HG03442 (cell line): ENCODE data around the gene COL12A1.

Experiments
- ATAC-seq: cut with Tn5 transposase; IDR thresholded peaks from one replicate; pipeline ENCODE4 v1.9.1; 2021; ENCODE audit warnings: mild to moderate bottlenecking, moderate library complexity; ENCODE audit not compliant: unreplicated experiment

COL12A1 gene

DNA sequence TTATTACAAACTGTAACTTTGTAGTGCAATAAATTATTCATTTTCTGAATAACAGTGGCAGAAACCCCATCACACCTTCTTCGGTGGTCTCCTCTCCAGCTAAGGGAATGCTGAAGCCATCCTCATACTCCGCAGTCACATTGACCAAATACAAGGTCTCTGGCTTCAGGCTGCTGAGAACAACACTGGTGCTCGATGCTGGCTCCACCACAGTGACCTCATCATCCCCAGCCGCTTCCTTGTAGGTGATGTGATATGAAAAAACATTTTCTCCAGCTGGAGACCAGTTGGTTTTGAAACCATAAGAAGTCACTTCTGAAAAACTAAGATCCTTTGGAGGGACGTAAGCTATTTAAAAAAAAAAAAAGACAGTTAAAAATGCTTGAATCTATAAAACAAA is 25.0 kb downstream of the COL12A1 start:
- ATAC-seq = no peak

DNA sequence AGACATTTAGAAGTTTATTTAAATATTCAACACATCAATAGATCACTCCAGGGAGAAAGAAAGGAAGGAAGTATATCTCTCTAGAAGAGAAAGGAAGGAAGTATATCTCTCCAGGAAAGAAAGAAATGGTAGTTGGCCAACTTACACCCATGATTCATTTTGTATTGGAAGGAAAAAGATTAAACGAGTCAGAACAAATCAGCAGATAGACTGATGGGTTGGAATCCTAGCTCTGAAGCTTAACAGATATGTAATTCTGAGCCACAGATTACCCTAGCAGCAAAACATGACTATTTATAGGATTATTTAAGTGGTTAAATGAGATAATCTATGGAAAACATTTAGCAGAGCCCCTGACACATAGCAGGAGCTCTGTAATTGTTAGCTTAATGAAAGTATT is 27.1 kb downstream of the COL12A1 start:
- ATAC-seq = no peak

DNA sequence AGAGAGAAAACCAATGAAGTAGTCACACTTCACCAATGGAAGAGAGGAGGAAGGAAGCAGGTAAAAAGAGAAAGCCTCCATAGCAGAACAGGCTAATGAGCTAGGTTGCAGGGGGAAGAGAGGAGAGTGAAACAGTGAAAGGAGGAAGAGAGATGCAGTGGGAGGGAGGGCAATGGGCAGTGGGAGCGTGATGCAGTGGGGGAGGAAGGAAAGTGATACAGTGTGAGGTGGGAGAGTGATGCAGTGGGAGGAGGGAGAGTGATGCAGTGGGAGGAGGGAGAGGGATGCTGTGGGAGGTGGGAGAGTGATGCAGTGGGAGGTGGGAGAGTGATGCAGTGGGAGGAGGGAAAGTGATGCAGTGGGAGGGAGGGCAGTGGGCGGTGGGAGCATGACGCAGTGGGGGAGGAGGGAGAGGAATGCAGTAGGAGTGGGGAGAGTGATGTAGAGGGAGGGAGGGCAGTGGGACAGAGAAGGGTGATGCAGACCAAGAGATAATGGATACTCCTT is 29.7 kb downstream of the COL12A1 start:
- ATAC-seq = no peak

DNA sequence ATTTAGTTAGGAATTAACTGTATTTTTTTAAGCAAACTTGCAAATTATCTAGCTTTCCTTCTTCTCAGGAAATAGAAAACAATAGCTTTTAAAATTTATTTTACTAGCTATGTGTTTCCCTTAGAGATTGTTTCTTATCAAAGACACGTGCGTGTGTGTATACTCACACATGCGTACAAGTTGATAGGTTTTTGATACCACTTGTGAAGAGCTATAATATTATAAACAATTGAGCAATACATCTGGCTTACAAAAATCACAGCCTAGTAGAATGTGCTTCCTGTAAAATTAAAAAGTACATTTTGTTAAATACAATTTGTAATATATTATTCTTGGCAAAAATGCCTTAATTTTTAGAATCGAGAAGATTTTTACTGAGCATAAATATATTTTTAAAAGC is 33.9 kb downstream of the COL12A1 start:
- no peak for ATAC-seq

DNA sequence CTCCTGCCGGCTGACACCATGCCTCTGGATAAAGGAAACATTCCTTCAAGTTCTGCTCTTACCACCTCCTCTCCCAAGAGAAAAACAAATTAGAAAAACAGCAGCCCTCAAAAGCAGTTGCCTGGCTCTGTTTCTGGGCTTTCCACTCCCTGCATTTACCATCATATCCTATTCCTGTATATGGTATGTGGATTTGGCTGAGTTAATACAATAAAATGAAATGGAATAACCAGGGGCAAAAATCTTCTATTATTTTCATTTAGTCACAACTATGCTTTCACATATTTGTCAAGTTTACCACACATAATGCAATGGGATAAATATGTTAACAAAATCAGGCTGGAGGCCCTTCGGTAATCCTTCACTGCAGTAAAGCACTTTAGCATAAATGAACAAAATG is 34.3 kb downstream of the COL12A1 start:
- no peak for ATAC-seq

DNA sequence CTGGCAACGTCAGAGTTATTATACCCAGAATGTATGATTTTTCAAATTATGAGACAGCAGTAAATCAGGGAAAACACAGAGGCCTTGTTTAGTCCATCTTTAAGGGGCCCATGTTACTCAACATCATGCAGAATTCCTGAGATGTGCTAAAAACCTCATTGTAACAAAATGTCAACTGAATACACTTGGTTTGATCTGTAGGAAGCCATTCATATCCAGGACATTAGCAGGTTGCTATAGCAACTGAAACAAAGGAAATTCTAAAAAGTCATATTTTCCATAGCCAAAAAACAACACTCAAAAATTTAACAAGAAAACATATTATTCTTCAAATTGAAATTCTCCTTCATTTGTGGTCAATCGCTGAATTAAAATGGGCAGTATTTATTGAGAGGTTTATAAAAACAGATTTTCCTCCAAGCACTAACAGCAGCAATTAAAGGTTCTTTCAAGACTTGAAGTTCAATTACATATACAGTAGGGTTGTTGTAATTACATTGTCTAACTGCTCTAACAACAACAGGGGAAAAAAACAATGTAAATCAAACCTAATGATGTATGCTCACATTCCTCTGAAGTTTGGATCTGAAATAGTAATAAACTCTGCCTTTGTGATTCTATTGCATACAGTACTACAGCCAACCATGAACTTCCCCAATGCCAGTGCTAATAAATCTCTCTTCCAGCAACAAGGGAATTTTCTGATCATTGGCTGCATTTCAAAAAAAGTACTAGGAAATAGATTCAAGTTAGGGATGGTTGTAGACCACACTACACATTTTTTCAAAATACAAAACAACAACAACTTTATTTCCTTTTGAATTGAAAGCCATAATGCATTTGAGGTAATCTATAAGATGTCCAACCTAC is 34.9 kb downstream of the COL12A1 start:
- no peak for ATAC-seq

DNA sequence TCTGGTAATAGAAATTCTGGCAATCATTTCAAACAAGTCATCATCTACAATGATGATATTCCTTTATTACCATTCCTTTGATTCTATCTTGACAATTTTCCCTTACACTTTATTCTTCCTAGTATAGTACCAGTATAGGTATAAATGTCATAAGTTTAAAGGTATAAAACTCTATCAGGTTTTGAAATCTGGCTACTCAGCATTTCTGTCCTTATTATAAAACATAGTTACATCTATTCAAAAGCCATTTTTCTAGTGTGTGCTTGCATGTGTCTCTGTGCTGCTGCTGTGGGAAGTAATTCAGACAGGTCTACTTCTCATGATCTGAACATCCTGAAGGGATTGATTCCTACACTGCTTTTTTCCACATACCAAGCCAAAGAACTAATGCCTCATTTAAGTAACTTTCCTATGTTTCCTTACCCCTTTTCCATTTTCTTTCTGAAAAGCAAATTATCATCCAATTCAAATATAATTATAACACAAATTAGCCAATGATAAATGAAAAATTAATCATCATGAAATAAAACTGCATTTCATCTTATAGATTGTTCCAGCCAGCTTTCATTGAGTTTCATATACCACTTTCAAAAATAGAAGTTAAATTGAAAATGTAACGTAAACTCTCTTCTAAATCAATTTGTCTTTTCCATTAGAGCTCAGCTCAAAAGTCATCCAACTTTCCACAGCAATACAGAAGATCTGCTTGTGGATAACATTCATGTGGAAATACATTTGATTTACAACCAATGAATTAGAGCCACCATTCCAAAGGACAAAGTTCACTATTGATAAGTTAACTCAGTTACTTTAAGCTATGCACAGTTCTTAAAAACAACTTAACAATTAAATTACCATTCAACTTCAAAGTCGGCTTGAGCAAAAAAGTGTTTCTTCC is 35.9 kb downstream of the COL12A1 start:
- no peak for ATAC-seq

DNA sequence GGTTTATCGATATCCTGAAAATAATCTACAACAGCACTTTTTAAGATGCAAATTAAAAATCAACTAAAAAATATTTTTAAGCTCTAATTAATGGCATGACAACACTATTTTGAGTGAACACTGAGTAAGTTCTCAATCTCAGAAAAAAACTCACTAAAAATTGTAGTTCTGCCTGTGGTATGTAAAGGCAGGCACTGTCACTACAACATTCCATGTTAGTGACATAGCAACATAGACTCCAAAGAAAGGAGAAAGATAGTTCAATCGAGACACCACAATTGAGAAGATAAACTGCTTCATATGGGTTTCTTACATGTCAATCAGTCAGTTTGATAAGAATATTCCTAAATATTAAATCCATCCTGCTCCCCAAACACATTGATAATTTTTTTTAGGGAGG is 38.0 kb downstream of the COL12A1 start:
- no peak for ATAC-seq

DNA sequence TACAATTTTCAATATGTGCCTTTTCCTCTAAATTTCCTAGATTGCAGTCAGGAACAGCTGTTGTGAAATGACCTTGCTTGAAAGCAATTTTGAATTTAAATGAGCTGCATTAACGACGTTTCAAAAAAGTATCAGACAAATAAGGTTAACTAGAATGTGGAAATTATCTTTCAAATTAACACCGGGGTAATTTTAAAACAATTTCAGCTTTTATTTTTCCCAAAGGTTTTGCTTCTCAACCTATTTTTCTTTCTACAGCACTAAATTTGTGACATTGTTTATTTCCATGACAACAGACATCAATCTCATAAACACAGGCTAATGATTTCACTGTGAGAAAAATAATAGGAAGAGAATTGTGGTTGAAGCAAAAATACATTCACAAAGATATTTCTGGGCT is 38.5 kb downstream of the COL12A1 start:
- ATAC-seq = no peak

DNA sequence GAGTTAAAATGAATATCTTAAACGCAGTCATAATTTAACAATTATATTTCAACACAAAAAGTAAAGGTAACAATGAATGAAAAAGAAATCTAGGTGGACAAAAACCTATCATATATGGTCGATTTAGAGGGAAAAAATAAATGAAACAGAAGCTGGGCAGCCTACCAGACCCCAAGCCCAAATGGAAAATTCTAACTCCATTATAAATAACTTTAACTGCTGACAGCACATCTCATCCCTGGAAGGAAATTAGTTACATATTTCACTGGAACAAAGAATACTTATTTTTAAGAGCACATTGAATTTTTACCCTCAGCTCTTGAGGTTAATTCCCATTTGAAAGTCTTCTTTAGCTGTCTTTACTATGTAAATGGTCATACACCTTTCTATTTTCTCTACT is 39.1 kb downstream of the COL12A1 start:
- ATAC-seq = no peak

DNA sequence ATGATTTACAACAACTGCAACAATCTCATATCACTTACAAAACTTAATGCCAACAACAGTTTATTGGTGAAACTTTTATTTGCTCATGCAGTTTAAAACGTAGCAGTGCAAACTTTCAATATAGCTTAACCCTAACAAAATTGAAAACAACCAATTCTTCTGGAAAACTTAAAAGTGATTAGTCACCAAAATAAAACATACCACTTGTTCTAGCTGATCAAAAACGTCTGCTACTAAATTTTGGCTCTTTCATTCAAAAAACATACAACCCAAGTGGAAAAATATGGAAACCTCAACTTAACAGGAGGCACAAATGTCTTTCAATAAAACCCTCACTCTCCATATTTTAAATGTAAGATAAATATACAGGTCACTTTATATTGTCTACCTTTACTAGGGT is 39.6 kb downstream of the COL12A1 start:
- no peak for ATAC-seq

DNA sequence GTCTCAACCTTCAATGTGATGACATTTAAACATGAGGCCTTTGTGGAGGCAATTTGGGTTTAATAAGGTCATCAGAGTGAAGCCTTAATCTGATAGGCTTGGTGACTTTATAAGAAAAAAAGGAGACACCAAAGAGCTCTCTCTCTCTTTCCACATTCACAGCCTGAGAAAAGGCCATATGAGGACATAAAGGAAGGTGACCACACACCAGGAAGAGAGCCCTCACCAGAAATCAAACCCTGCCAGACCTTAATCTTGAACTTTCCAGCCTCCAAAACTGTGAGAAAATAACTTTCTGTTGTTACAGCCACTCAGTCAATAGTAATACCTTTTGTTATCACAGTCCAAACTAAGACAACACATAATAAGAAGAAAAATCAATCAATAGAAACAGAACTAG is 47.7 kb downstream of the COL12A1 start:
- no peak for ATAC-seq

DNA sequence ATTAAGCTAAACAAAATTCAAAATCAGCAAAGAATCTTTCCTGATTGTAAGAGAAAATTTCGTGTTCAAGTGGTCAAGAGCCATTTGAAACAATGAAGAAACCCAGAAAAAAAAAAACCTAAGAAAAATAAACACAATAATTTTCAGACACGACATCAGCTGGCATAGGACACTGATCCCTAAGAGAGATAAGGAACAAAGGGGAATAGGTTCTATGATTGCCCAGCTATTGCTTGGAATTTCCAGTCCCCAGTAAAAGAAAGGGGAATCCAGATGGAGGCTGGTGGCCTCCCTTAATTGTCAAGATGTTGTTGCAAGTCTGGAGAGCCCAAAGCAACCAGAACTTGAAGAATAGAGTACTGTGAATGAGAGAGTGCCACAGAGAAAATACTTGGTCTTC is 48.5 kb downstream of the COL12A1 start:
- ATAC-seq = no peak

DNA sequence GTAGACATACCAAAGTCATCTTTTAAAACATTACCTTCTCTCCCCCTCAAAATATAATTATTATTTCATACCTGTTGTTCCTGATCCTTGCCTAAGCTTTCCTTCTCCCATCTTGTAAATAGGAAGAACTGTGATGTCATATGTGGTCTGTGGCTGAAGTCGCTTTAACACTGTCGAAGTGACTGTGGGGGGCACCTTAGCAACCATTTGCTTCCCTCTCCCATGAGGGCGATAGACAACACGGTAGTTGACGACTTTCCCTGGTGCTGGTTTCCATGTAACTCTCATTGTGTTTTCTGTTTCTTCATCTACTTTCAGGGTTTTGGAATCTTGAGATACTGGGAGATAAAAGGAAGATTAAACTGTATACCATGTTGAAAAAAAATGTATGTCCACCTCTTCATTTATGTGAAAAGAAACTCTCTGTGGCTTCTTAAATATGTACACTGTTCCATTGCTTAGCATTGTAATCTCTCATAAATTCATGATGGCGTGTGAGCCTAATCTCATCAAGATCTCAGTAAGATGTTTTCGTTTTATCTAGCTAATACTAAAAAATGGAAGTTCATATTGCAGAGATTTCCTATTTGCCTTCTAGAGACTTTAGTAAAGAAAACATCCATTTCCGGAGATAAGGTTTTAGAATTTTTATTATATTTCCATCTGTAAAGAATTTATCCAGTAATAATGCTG is 49.5 kb downstream of the COL12A1 start:
- ATAC-seq = no peak

DNA sequence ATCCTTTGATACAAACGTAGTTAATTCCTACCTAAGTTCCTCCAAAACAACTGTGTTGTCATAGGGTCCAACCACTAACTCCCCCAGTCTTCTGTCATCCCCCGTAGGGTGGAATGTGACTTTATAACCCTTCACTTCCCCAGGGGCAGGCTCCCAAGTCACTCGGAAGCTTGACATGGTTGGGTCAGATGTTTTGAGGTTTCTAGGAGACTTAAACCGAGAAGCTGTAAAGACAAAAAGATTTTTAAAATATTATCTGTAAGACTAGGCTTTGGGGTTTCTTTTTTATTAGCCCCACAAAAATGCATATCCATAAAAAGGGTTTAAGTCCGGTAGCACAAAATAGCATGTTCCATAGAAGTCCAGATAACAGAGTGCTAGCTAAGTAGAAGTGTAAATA is 50.2 kb downstream of the COL12A1 start:
- ATAC-seq = no peak

DNA sequence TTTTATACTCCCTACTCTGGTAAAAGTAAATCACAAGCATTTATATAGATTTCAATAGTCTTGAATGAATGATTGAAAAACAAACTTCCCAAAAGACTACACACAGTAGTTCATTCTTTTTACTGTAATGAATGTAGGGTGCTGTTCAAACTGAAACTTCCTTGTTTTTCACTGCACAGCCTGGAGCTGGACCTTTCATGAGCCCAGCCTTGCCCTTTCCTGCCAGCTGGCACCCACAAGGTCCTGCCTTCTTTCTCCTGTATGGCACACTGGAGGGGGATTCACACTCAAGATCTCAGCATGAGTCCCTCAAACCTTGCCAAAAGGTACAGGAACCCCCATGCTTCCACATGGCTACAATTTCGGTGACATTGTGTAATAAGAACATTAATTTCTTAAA is 50.9 kb downstream of the COL12A1 start:
- no peak for ATAC-seq

DNA sequence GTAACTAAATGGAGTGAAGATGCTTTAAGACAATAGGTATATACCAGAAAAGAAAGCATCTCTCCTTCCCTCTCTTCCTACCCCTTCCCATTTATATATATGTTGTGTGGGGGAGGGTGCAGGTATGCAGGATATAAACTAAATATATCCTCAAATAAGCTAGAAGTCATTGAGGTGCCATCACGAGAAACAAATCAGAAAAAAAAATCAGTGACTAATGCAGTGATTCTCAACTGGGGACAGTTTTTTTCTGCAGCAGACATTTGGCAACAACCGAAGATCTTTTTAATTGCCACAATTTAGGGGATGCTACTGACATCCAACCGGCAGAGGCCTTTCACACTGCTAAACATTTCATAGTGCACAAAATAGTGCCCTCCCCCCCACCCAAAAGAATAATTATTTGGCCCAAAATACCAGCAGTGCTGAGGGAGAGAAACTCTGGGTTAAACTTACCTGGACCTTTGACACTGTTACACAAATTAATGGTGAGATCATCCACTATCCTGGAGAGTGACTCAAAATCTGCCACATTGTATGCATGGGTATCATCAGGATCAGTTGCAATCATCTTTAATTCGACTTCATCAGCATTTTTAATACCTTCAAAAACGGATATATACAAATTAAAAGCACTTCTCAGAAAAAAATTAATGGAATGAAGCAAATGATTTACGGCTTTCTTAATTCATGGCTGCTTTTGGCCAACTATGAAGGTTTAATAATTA is 55.0 kb downstream of the COL12A1 start:
- no peak for ATAC-seq

DNA sequence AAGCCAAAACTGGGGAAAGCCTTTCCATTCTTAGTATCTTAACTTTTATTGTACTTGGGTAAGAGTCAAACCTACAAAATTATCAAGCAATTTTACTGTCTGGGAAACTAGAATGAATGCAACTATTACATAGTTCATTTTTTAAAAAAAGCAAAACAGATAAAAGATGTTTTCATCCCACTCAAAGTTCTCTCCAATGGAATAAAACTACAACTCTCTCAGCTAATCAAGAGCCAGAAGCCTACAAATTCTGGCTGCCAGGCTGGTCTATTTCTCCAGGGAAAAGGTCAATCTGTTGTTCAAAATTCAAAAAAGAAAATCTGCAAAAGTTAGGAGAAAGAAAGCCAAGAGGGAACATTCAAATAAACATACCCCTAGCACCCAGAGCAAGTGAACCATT is 56.2 kb downstream of the COL12A1 start:
- ATAC-seq = no peak

DNA sequence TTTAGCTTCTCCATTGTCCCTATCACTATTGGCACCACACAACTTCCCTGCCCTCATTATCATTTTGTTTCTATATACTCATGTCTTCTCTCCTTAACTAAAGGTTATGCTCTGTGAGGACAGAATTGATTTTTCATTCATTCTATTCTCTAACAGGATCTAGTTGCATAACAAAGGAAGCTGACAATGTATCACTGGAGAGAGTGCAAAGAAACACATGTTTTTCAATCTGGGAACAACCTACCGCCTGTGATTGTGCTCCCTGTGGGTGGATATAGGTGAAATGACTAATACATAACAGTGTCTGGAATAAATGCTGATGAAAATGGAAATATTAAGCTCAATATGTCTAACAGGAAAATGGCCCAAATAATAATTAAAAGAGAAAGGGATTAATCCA is 56.6 kb downstream of the COL12A1 start:
- ATAC-seq = no peak

DNA sequence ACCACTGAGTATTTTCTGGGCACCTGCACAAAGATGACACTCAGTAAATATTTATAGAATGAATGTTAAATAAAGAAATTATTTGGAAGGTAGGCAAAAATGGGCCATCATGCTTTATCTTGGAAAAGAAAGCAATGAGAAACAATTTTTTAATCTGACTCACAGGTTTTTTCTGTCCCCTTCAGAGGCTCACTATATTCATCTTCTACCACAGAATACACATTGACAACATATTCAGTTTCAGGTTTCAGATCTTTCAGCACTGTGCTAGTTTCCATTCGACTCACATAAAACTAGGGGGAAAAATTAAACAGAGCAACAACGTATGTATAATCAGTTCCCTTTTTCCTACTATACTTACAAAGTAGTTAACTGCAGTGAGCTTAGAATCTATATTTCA is 58.3 kb downstream of the COL12A1 start:
- ATAC-seq = peak; percentile 96

DNA sequence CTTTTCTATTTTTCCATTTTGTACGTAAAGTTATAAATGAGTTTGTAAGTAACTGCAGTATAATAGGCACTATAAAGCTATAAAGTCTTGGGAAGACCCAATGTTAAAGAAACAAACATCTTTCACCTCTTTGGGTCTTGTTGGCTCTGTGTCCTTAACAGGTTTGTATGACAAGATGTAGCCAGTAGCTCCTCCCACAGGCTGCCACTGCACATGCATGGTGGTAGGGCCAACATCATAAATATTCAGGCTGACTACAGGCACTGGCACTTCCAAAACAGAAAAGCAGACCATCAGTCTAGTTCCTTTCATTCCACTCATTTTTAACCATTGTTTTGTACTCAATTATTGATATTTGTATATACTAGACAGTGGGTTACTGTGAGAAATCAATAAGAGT is 59.9 kb downstream of the COL12A1 start:
- ATAC-seq = no peak
